HG02571 (cell line): ENCODE data around the gene AGR3.

ENCODE experiments used
- ATAC-seq: cut with Tn5 transposase; IDR thresholded peaks from one replicate; pipeline ENCODE4 v1.9.1; 2021; ENCODE audit warnings: mild to moderate bottlenecking, moderate library complexity; ENCODE audit not compliant: unreplicated experiment

AGR3 gene

DNA sequence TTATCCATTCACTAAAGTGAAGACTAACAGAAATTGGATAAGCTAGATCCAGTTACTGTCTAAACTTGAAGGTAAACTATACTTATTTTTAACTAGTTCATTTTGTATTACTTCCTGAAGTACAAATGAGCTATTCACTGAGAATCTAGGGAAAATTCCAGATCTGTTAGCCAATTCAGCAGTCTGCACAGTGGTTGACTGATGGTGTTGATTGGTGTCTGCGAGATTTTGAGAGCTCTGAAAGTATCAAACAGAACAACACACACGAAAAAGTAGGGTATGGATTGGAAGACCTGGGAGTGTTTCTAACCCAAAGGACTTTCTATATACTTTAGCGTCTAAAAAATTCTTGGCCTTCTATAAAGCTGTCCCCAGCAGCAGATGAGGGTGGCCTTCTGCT lies 43.4 kb downstream of the AGR3 start:
- ATAC-seq: no peak

DNA sequence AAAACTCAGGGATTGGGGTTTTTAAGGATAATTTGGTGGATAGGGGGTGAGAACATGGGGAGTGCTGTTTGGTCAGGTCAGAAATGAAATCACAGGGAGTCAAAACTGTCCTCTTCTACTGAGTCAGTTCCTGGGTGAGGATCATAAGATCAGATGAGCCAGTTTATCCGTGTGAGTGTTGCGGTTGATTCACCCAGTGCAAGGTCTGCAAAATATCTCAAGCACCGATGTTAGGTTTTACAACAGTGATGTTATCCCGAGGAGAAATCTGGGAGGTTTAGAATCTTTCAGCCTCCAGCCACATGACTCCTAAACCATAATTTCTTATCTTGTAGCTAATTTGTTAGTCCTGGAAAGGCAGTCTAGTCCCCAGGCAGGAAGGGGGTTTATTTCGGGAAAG lies 45.3 kb downstream of the AGR3 start:
- ATAC-seq: no peak

DNA sequence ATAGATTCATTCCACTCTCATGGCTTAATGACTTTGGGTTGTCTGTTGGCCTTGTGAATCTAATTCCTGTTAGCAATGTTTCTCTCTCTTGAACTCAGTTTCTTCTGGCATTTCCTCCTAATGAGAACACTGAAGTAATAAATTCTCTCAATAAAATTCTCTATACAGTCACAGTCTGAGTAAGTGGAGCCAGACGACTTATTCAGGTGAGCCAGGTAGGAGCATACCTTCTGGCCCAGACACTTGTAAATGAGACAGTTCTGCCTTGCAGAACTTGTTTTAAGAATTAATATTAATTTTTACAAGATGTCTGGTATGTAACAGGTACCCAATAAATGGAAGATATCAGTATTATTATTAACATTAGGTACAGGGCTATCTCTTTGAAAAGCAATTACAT lies 48.4 kb downstream of the AGR3 start:
- no peak for ATAC-seq

DNA sequence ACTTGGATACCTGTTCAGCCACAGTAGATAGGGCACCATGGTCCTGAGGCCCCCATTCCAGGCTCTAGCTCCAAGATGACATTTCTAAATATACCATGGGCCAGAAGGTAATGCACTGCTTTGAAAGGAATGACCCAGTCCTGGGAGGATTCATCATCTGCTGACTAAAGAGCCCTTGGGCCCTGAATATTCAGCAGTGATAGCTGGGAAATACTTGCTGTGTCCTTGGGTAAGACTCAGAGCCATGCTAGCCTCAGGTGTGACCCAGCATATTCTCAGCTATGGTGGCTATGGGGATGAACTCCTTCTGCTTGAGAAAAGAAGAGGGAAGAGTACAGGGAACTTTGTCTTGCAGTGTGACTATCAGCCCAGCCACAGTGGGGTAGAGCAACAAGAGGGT lies 55.7 kb downstream of the AGR3 start:
- no peak for ATAC-seq

DNA sequence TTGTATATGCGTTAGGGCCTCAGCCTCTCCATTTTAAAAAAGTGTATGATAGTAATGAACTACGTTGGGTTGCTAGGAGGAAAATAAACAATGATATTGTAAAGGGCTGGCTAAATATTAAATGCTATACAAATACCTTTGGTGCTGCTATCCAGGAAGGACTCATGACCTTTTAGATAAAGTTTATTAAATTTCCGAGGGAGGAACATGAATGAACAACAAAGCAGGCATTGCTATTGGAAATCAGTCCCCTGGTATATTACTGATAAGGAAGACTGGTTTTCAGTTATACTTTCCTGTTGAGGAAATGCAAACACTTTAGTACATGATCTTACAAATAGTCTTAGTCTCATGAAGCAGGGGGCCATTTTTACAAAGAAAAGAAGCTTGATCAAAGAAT lies 59.8 kb downstream of the AGR3 start:
- ATAC-seq: no peak

DNA sequence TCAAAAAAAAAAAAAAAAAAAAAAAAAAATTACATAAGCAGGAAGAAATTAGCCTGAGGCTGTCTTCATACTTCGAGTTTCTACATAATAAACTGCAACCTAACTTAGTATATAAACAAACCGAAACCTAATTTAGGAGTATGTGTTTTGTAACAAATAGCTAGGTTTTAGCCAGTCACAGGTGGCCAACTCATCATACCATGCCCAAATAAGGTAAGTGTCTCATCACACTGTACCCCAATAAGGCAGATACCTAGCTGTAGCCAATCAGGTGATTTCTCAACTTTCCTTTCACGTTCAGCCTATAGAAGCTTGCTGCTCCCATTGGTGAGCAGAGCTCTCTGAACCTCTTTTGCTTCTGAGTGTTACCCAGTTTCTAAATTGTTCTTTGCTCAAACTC lies 63.1 kb downstream of the AGR3 start:
- ATAC-seq: no peak

DNA sequence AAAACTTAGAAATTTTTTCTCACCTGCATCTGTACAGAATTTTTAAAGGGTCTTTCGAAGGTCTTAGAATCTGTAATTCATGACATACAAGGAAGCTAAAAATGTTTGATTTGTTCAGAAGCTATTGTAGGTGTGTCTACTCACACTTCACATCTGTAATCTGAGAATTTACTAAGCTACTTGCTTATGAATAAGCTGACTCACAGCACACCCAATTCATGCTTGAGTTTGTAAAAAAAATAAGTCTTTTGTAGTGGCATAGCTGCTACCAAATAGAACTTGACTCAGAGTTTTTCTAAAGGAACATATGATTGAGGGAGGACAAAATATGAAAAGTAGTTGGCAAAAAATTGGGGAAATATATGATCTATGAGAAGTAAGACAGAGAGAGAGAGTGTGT lies 64.2 kb downstream of the AGR3 start:
- ATAC-seq: no peak

DNA sequence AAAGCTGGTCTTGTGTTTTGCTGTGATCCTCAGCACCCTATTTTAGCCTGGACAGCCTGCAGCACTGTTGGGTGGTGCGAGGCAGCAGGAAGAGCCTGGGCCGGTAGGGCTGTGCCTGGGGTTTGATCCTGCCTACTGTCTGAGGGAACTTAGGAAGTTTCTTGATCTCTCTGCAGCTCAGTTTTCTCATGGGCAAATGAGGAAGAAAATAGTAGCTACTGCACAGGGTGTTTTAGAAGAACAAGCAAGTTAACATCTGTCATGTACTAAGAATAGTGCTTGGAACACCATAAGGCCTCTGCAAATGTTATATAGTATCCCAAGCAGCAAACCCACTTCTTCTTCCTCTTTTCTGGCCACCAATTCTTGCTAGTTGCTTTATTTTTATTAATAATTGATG lies 65.0 kb downstream of the AGR3 start:
- ATAC-seq: no peak

DNA sequence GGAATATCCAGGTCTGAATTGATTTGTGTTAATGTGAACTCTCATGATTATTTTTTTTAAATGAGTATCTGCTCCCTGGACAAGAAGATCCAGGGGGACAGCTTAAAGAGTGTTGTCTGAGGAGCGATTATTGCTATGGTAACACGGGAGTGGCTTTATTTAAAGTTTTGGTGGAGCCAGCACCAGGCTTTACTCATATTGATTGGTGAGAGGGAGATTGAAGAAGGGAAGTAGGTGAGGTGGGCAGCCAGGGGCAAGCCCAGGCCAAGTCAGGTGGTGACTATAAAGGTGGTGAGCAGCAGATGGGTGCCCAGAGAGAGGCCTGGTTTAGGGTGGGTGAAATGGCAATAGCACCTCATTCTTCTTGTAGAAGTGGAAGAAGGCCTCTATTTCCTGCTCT lies 66.8 kb downstream of the AGR3 start:
- no peak for ATAC-seq

DNA sequence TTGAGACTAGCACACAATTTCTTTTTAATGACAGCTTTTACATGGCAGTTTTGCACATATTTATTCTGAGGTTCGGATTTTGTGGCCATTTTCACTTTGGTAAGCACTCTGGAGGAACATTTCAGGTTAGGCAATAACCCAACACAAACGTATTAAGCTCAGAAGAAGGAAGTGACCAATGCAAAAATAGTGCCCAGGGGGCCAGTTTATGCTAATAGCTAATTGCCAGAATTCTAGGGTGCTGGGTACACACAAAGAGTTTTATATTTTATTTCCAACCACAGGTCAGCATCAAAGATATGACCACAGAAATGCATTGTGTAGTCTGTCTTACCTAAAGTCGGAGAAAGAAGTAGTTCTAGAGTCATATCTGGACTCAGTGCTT lies 68.6 kb downstream of the AGR3 start:
- no peak for ATAC-seq

DNA sequence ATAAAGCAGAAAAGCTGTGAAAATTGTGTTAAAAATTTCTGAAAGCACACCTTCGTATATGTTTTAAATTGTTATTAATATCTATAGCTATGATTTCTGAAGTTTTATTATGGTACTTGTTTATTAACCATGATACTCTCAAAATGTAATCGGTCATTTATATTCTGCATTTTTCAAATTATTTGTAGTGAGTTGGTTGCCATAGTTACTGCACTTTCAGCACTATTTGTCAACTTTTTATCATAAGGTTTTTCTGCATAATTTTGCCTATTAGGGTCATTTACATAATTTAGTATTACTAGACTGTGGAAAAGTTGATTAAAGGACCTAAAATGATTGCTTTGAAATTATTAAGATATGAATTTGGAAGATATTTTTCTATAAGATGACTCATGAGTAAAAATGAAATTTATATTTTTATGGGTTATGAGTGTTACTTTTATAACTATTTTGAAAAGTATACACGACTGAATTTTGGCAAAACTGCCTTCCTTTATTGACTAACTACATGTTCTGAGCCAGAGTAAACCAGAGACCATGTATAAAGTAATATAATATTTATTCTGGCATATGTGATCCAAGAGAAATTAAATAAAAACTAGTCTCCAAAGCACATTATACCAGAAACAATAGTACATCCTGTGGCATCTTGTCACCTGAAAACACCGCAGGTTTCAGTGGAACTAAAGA lies 69.1 kb downstream of the AGR3 start:
- no peak for ATAC-seq

DNA sequence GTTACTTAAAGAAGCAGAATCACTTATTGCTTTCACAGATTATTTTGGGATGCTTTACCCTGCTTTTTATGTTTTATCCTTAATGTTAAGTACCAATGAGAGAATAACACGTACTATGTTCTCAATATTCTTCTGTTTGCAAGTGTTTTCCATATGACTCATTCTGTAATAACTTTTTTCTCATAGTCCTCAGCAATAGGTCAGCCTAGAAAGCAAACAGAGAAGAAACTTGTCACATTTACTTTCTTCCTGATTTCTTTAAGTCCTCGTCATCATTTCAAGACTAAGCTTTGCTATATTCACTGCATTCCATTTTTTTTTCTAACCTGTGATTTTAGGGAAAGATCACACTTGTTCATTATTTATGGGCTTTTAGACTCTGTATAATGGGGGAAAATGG lies 70.2 kb downstream of the AGR3 start:
- ATAC-seq: no peak

DNA sequence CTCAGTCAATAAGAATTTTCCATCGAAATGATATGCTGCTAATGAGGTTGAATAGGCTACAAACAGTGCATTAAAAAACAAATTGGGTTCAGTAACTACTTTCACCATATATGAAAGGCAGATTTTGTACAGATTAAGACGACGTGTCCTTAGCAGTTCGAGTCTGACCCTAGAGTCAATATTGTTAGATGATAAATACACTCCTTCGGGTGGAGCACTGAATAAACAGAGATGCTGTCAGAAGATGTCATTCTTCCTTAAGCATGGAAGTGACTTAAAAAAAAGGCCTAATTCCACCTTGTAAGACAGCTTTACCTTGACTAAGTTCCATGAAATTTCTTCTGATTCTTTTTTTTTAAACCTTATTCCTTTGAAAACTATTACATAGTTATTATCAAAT lies 71.2 kb downstream of the AGR3 start:
- ATAC-seq: no peak

DNA sequence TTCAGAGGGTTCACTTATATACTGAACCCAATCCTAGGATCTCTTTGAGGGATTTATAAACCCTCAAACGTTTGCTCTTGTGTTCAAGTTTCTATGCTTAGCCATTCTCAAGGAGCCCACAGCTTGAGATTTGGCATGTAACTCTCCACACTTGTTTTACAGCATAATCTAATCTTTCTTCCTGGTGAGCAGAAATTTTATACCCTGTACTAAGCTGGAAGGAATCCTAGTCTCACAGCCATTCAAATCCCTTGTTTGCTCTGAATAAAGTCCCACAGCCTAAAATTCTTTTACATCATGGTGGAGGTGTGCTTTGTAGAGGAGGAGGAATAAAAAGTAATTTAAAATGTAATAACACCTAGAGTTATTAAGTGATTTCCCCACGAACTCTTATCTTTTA lies 71.7 kb downstream of the AGR3 start:
- ATAC-seq: no peak
